HG03558 (cell line): ENCODE results near the gene ACRBP.

ENCODE experiments used
- ATAC-seq: cut with Tn5 transposase; IDR thresholded peaks from one replicate; pipeline ENCODE4 v1.9.1; 2021; ENCODE audit warnings: moderate number of reproducible peaks; ENCODE audit not compliant: unreplicated experiment; ENCODE audit errors: extremely low read depth

ACRBP gene

DNA sequence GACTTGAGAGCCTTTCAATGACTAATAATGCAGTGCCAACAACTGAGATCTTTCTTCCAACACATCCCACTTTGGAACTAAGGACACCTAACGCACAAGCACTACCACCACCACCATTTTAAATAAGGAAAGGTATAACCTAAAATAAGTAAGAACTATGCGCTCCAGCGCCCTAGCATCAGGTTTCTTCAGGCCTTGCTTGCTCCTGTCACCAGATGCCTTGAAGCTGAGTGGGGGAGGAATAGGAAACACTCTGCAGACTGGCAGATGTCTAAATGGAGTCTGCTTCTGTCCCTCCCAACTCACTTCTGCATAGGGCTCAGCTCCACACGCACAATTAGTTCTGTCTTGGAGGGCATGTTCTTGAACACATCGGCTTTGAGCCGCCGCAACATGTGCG is 55.1 kb downstream of the ACRBP start:
- no peak for ATAC-seq
